Esophagus muscularis mucosa (tissue), 3 donors: ENCODE measurements around the gene RPUSD1.

ENCODE experiments used
- POLR2A ChIP-seq: fragments of 450-650 bp; IDR thresholded peaks from one replicate; pipeline ENCODE4 v1.6.1; 2017; ENCODE audit warnings: antibody characterized with exemption, moderate library complexity, mild to moderate bottlenecking, low read depth
- TF ChIP-seq, protein P1 (sequence below), 3 experiments: fragments of 200-600 bp in 2 of 3; fragments of 450-650 bp in 1 of 3; sonication (generic) in 2 of 3; IDR thresholded peaks; one replicate each; pipeline ENCODE4 v1.5.1; 2017 to 2019; ENCODE audit warnings: antibody characterized with exemption in 3 of 3, mild to moderate bottlenecking in 2 of 3, moderate library complexity in 1 of 3

DNA sequence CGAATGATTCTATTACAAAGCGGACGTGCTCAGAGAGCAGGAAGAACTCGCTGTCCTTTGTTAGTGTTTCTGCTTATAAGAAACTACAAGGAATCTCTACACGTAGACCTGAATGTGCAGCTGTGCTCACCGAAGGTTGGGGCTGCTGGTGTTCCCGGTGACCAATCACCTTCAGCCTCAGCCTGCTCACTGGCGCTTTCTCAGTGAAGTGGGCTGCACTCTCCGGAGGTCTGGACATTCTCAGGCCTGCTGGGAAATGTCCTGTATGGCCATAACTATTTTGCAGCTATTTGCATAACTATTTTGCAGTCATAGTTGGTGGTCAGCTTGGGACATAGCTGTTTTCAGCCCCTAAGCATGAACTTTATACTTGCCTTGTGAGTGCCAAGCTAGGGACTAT is 37.7 kb downstream of the RPUSD1 start:
- TF ChIP-seq, protein P1, sequence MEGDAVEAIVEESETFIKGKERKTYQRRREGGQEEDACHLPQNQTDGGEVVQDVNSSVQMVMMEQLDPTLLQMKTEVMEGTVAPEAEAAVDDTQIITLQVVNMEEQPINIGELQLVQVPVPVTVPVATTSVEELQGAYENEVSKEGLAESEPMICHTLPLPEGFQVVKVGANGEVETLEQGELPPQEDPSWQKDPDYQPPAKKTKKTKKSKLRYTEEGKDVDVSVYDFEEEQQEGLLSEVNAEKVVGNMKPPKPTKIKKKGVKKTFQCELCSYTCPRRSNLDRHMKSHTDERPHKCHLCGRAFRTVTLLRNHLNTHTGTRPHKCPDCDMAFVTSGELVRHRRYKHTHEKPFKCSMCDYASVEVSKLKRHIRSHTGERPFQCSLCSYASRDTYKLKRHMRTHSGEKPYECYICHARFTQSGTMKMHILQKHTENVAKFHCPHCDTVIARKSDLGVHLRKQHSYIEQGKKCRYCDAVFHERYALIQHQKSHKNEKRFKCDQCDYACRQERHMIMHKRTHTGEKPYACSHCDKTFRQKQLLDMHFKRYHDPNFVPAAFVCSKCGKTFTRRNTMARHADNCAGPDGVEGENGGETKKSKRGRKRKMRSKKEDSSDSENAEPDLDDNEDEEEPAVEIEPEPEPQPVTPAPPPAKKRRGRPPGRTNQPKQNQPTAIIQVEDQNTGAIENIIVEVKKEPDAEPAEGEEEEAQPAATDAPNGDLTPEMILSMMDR (IDR thresholded peaks at IDR 0.05), result no peak
- TF ChIP-seq POLR2A, result no peak
